ENCODE measurements around the gene RNPS1. TPM values are rescaled to one million over a fixed set of nuclear protein-coding genes. Genes with fewer than 3 reads are reported as not detected.

RNPS1 gene
- polyA plus RNA-seq, 1 donor from 2014 or later: 180 TPM

- TF ChIP-seq CTCF (IDR thresholded peaks at IDR 0.05; ENCODE audit: poor library complexity, severe bottlenecking) (no peak), RAD21 (conservative IDR thresholded peaks at IDR 0.05) (no peak), EZH2 (IDR thresholded peaks at IDR 0.05; ENCODE audit: borderline replicate concordance, insufficient read depth, low read length, poor library complexity, severe bottlenecking) (no peak), TAF1 (IDR thresholded peaks at IDR 0.05; ENCODE audit: low read depth) (no peak), MXI1 (conservative IDR thresholded peaks at IDR 0.05; ENCODE audit: poor library complexity, severe bottlenecking) (no peak), SMC3 (conservative IDR thresholded peaks at IDR 0.05; ENCODE audit: poor library complexity) (no peak), POLR2AphosphoS5 (IDR thresholded peaks at IDR 0.05) (no peak), EP300 (conservative IDR thresholded peaks at IDR 0.05; ENCODE audit: poor library complexity, severe bottlenecking) (no peak)
- TF ChIP-seq, protein P1, sequence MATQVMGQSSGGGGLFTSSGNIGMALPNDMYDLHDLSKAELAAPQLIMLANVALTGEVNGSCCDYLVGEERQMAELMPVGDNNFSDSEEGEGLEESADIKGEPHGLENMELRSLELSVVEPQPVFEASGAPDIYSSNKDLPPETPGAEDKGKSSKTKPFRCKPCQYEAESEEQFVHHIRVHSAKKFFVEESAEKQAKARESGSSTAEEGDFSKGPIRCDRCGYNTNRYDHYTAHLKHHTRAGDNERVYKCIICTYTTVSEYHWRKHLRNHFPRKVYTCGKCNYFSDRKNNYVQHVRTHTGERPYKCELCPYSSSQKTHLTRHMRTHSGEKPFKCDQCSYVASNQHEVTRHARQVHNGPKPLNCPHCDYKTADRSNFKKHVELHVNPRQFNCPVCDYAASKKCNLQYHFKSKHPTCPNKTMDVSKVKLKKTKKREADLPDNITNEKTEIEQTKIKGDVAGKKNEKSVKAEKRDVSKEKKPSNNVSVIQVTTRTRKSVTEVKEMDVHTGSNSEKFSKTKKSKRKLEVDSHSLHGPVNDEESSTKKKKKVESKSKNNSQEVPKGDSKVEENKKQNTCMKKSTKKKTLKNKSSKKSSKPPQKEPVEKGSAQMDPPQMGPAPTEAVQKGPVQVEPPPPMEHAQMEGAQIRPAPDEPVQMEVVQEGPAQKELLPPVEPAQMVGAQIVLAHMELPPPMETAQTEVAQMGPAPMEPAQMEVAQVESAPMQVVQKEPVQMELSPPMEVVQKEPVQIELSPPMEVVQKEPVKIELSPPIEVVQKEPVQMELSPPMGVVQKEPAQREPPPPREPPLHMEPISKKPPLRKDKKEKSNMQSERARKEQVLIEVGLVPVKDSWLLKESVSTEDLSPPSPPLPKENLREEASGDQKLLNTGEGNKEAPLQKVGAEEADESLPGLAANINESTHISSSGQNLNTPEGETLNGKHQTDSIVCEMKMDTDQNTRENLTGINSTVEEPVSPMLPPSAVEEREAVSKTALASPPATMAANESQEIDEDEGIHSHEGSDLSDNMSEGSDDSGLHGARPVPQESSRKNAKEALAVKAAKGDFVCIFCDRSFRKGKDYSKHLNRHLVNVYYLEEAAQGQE (IDR thresholded peaks at IDR 0.05; ENCODE audit: borderline replicate concordance): no peak
- no peak overlapping the region for H2AFZ ChIP-seq (ENCODE audit: low read depth, low read length)
- peaks cover 6% of the 10 kb centered on the region for H3K36me3 ChIP-seq (ENCODE audit: insufficient read depth, low read length)
- no peaks in the 10 kb centered on the region for H4K20me1 ChIP-seq (ENCODE audit: insufficient read depth)
- H3F3A ChIP-seq (ENCODE audit: insufficient read depth, low read length, poor library complexity, severe bottlenecking): no peaks in the 10 kb centered on the region
- H3K9me2 ChIP-seq (ENCODE audit: insufficient read depth, low read length): no peaks in the 10 kb centered on the region
- no peak overlapping the region for H3K4me3 ChIP-seq (ENCODE audit: low read length)
- H3K27me3 ChIP-seq (ENCODE audit: insufficient read depth, low read depth, low read length): no peaks in the 10 kb centered on the region
- peaks cover 9% of the 10 kb centered on the region for H3K79me2 ChIP-seq (replicated peaks; ENCODE audit: insufficient read depth, low read length)
- no peak overlapping the region for H3K9ac ChIP-seq (ENCODE audit: low read length)
- no peak overlapping the region for H3K4me2 ChIP-seq (ENCODE audit: low read length)
- no peaks in the 10 kb centered on the region for H3K9me3 ChIP-seq (ENCODE audit: low read length)
- H3K27ac ChIP-seq (ENCODE audit: low read length): no peak overlapping the region
These were observed 58.5 kb downstream of the RNPS1 start for GRCh38 chr16:2209258-2210008.

DNA sequence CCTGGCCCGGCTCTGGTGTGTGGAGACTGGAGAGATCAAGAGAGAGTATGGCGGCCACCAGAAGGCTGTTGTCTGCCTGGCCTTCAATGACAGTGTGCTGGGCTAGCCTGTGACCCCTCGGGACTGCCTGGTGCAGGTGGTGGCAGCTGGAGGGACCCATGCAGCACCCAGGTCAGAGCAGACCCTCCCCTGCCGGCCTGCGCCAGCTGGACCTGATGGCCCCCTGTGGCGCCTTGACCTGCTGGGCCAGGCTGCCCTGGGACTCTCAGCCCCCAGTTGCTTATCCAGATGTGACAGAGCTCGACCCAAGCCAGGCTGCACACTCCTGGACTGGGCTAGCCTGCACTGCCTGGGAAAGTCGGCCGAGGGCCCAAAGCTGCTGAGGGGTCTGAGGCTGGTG, 59.2 kb downstream of the RNPS1 start:
- Histone ChIP-seq H3K36me3 (ENCODE audit: insufficient read depth, low read length) (peaks cover 6% of the 10 kb centered on the region), H3K27me3 (ENCODE audit: insufficient read depth, low read depth, low read length) (no peaks in the 10 kb centered on the region), H3K9ac (ENCODE audit: low read length) (no peak overlapping the region), H3K4me2 (ENCODE audit: low read length) (no peak overlapping the region), H3K27ac (ENCODE audit: low read length) (no peak overlapping the region), H2AFZ (ENCODE audit: low read depth, low read length) (no peak overlapping the region), H3K9me3 (ENCODE audit: low read length) (no peaks in the 10 kb centered on the region), H3K4me3 (ENCODE audit: low read length) (no peak overlapping the region), H4K20me1 (ENCODE audit: insufficient read depth) (no peaks in the 10 kb centered on the region), H3K9me2 (ENCODE audit: insufficient read depth, low read length) (no peaks in the 10 kb centered on the region), H3K79me2 (replicated peaks; ENCODE audit: insufficient read depth, low read length) (peaks cover 9% of the 10 kb centered on the region), H3F3A (ENCODE audit: insufficient read depth, low read length, poor library complexity, severe bottlenecking) (no peaks in the 10 kb centered on the region)
- no peak for TF ChIP-seq CTCF (IDR thresholded peaks at IDR 0.05; ENCODE audit: poor library complexity, severe bottlenecking)
- TF ChIP-seq EP300 (conservative IDR thresholded peaks at IDR 0.05; ENCODE audit: poor library complexity, severe bottlenecking): no peak
- TF ChIP-seq, protein P1 (IDR thresholded peaks at IDR 0.05; ENCODE audit: borderline replicate concordance): no peak
- no peak for TF ChIP-seq RAD21 (conservative IDR thresholded peaks at IDR 0.05)
- no peak for TF ChIP-seq EZH2 (IDR thresholded peaks at IDR 0.05; ENCODE audit: borderline replicate concordance, insufficient read depth, low read length, poor library complexity, severe bottlenecking)
